Measurements from ENCODE around the gene PAX2.

GRCh38 chr10:100773646-100774045 lies 28.3 kb downstream of the PAX2 start:
- TF ChIP-seq CTCF (IDR thresholded peaks at IDR 0.05), result no peak
- no peak for TF ChIP-seq POLR2A (IDR thresholded peaks at IDR 0.05)

All from adrenal gland (tissue), 5 donors.